ENCODE results near the gene COPB2.

COPB2 gene

DNA sequence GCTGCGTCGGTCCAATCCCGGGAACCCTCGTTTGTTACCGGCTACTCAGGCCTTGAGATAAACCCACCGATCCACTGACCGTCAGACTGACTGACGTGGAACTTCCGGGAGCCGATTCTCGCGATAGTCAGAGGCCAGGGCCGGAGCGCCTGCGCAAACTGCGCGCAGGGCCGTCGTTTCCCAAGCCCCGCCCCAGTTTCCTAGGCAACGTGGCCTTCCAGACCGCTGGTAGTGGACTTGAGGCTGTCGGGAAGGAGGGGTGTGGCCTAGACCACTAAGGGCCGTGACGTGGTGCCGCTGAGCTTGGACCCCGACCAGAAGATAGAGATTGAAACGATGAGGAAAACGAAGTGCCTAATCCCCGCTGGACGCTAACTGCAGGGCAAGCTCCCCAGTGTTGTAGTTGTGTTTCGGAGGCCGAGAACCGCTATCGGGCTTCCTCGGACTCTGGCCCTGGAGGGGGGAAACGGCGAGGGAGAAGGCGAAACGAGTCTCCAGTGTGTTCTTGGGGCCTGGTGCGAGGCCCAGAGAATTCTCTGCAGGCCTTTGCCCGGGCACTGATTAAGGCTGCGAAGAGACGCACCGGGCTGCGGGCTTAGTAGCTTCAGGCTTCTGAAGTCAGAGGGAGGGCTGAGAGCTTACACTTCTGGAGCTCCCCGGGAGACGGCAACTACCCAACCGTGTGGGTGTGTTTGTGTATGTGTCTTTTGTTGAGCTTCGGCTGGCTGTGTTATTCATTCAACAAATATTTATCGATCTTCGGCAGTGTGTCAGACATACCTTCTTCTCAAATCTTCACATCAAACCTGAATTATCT, at the start of gene COPB2:
COPB2 (minus strand) TSS at position 96 of the 817 bp plus-strand sequence. CDS start 97 bp downstream, outside the sequence.
- no peak for TF ChIP-seq CTCF (IDR thresholded peaks at IDR 0.05)
- no peak for TF ChIP-seq ZFX (IDR thresholded peaks at IDR 0.05; ENCODE audit: borderline replicate concordance)

DNA sequence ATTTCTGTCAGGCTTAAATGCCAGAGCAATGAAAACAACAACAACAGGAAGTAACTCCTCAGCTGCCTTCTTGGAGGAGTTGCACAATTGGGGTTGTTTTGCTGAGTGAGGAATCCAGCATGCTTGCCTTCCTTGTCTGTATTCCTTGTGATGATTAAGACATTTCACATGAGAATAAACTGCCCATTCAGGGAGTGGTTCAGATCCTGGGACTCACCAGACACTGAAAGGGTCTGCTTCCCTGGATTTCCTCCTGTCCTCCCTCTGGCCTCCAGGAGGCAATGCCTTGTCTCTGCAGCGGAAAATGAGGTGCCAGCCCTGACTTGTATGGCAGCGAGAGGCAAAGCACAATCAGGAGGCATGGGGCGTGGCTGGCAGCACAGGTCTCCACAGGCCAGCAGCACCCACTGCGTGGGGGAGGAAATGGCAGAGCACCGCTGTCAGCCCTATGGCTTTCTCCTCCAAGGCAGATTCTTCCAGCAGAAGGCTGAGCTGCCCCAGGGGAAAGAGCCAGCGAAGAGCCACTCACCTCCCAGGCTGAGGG, 45.4 kb upstream of the COPB2 start:
- TF ChIP-seq CTCF (IDR thresholded peaks at IDR 0.05) (no peak), ZFX (IDR thresholded peaks at IDR 0.05; ENCODE audit: borderline replicate concordance) (no peak)
- no peak overlapping the region for H3K27ac ChIP-seq

More for the DNA sequence above, at the start of gene COPB2:
- H3K27ac ChIP-seq, result peak within 1 kb of the TSS; percentile 95

DNA sequence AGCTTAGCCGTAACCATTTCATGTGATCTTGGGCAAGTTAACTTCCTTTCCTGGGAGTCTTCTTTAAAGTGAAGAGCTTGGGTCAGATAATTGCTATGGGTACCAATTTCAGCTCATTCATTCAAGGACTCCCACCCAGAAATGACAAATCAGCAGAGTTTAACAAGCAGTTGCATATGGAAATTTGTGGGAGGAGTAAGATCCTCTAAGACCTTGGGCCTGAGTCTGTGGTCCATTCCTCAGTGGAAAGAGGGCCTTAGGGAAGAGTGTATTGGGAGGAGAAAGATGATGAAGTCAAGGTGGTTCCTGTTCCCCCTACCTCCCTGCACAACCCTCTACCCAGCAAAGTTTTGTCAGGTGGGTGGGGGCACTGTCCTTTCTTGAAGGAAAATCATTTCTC, 44.8 kb upstream of the COPB2 start:
- TF ChIP-seq CTCF (IDR thresholded peaks at IDR 0.05) (no peak), ZFX (IDR thresholded peaks at IDR 0.05; ENCODE audit: borderline replicate concordance) (no peak)
- H3K27ac ChIP-seq, result no peak overlapping the region

DNA sequence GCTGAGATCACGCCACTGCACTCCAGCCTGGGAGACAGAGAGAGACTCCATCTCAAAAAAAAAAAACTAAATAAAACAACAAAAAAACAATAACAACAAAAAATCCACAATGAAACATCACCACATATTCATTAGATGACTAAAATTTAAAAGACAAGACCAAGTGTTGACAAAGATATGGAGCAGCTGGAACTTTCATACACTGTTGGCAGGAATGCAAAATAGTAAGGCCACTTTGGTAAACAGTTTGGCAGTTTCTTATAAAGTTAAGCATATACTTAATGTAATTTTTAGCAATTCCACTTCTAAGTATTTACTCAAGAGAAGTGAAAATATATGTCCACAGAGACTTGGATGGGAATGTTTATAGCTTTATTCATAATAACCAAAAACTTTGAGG, 43.6 kb upstream of the COPB2 start:
- no peak for TF ChIP-seq ZFX (IDR thresholded peaks at IDR 0.05; ENCODE audit: borderline replicate concordance)
- no peak for TF ChIP-seq CTCF (IDR thresholded peaks at IDR 0.05)
- H3K27ac ChIP-seq, result no peak overlapping the region

DNA sequence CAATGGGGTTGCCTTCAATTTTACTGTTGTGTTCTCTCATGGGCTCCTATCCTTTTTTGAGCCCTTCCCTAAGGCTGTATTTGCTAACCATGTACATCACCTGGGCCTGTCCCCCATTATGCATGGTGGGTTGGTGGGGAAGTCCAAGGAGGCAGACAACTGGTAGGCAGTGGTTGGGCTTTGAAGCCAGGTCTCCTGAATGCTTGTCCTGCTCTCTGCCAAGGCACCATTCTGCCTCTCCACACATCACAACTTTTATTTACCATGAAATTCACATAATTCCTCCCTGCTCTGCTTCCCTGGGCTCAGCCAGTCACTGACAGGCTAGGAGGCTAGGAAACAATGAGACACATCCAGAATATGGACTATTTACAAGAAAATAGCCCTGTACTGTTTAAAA, 41.0 kb upstream of the COPB2 start:
- H3K27ac ChIP-seq, result no peak overlapping the region
- TF ChIP-seq CTCF (IDR thresholded peaks at IDR 0.05) (no peak), ZFX (IDR thresholded peaks at IDR 0.05; ENCODE audit: borderline replicate concordance) (no peak)

DNA sequence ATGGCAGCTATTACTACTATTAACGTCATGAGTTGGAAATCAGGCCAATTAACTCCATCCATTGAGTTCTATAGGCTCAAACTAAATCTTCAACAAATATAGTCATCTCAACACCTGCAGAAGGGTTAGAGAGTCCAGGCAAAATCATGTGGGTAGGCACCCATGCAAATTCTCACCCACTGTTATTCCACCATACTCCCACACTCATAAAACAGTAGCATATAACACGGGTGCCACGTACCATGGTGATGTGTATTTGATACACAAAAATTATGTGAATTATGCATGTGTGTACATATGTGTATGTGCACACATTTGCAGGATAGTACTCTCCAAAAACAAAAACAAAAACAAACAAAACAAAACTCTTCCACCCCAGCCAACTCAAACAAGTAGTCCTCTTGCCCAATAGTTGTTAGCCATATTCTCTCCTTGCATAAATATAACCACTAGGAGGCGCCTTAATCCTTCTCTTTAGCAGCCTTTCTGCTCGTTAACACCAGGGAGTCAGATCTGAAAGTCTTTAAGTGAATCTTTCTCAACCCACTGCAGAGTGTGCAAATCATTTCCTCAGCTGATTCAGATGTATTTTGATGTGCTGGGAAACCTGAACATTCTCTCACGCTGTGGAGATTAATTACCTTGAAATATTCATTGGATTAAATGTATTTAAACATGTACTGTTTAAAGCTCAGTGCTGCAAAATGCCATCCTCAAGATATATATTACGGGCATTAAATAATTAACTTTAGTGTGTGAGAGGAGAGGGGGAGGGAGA, 38.0 kb upstream of the COPB2 start:
- TF ChIP-seq CTCF (IDR thresholded peaks at IDR 0.05) (peak; percentile 86), ZFX (IDR thresholded peaks at IDR 0.05; ENCODE audit: borderline replicate concordance) (no peak)
- no peak overlapping the region for H3K27ac ChIP-seq
